Measurements from ENCODE around the gene STARD3.
"Not testable (repeated sequence)": the region's sequence is repeated elsewhere in the genome, so short reads cannot be mapped to it uniquely, and the experiment has no call there.

Gene STARD3

DNA sequence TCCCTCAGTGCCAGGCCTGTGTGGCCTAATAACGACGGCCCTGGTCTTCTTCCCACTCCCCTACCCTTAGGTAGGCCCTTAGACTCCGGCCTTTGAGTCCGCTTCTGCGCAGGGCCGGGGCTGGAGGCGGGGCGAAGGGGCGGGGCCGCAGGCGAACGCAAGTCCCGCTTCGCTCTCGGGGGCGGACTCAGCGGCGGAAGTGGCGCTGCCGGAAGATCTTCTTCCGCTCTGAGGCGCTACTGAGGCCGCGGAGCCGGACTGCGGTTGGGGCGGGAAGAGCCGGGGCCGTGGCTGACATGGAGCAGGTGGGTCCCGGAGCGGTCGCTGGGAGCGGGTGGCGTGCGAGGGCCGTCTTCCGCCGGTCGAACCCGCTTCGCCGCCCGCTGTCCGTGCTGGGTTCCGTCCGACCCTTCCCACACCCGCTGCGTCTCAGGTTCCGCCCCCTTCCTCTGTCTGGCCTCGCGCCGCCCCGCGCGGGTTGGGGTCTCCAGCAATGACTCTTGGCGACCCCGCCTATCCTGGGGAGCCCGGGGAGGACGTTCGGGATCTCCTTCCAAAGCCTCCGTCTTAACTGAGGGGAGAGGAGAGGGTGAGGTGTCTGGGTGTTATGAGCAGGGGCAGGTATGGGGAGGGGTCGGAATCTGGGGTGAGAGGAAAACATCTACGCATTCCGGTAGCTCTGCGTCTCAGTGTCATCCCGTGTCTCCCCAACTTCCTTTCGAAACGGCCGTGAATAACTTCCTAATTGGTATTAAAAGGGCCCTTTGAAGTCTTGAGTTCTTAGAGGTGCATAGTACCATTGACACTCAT lies at the start of gene STARD3:
STARD3 (plus strand) TSS at position 218 of the 810 bp plus-strand sequence. CDS start 16,388 bp downstream, outside the sequence.
- peak; percentile 89 for DNase-seq

DNA sequence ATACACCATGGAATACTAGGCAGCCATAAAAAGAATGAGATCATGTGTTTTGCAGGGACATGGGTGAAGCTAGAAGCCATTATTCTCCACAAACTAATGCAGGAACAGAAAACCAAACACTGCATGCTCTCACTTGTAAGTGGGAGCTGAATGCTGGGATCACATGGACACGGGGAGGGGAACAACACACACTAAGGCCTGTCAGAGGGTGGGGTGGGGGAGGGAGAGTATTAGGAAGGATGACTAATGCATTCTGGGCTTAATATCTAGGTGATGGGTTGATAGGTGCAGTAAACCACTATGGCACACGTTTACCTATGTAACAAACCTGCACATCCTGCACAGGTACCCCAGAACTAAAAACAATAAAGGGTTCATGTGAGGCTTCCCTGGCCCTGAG lies 46.8 kb upstream of the STARD3 start:
- not testable (repeated sequence) for DNase-seq

DNA sequence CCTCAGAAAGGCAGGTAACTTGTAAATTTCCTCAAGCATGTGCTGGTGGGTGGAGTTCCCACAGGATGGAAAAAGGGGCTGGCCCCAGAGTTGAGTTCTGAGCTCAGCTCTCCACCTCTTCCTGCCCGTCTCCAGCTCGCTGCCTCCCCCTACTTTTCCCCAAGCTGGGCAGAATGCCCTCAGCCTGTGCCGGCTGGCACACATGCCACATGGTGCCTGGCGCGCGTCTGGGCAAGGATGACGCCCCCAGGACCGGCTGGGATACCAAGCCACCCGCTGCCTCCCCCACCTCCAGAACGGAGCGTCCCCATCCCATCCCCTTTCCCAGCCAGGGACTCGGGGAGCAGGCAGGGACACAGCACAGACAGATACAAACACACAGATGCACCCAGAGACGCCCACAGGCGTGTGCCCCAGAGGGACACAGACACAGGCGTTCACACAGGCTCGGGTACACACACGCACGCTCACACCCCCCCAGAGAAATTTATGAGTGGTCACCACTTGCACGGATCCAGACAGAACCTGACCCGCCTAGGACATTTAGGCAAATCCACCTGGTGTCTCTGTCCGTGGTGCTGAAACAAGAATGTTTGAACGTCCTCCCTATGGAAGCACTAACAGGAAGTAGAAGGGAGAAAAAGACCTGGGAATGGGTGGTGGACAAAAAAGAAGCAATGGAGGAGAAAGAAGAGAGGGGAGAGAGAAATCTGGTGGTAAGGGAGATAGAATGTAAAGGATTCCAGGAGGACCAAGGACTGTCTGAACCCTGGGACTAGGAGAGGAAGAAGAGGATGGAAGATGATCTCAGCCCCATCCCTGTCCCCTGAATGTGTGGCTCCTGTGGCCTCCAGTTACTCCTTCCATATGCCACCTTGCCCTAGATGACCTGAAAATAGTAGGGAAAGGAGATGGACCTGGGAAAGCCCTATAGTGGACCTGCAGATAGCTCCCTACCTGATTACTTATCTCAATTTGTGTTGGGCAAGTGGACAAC lies 44.7 kb upstream of the STARD3 start:
- DNase-seq, result peak; percentile 25

DNA sequence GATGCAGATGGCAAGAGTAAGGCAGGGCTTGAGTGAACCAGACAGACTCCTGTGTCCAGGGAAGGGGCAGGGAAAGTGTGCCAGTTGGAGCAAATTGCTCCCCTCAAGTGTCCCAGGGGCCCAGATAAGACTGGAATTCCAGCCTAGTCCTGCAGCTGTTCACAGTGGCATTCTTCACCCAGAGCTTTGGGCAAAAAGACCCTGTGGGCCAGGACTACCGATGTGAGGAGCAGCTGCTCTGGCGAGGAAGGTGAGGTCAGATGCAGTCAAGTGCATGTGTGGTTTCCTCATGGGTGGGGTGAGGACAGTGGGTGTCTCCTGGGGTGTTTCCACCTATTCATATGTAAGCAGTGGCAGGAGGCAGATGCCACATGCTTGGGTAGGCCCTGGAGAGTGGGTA lies 43.6 kb upstream of the STARD3 start:
- no peak for DNase-seq

DNA sequence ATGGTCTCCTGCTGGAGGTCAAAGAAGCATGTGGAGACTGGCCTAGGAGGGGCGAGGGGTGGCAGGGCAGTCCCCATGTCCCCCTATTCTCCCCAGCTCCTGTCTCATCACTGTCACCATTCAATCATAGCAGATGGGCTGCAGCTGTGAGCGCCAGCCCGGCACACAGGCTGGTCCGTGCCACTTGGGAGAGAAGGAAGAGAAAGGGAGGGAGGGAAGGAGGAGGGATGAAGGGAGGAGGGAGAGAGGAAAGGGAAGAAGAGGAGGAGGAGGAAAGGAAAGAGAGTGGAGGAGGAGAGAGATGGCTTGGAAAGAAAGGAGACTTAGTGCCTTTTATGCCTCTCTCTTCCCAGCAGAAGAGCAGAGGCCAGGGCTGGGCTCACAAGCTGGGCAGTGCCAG lies 41.6 kb upstream of the STARD3 start:
- DNase-seq, result no peak

DNA sequence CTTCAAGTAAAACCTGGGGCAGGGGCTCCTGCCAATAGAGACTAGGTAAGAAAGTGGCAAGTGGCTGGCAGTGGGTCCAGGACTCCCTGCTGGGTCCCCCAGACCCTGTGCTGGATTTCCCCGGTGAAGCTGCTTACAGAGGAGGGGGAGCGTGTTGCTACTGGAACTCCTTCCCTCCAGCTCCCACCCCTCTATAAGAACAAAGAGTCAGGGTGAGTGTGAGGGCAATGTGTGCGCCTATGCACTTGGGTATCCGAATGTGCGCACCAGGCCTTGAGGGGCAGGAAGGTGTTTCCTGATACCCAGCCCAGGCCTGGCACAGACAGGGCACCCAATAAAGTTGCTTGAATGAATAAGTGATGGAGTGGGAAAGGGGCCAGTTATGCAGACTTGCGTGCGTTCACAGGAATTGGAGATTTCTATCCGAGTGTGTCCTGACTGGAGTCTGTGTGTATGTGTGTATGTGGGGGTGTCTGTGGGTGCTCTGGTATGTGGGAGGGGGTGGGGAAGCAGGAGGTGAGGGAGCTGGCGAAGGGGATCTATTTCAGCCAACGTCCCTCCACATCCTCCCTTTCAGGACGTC lies 40.9 kb upstream of the STARD3 start:
- no peak for DNase-seq

DNA sequence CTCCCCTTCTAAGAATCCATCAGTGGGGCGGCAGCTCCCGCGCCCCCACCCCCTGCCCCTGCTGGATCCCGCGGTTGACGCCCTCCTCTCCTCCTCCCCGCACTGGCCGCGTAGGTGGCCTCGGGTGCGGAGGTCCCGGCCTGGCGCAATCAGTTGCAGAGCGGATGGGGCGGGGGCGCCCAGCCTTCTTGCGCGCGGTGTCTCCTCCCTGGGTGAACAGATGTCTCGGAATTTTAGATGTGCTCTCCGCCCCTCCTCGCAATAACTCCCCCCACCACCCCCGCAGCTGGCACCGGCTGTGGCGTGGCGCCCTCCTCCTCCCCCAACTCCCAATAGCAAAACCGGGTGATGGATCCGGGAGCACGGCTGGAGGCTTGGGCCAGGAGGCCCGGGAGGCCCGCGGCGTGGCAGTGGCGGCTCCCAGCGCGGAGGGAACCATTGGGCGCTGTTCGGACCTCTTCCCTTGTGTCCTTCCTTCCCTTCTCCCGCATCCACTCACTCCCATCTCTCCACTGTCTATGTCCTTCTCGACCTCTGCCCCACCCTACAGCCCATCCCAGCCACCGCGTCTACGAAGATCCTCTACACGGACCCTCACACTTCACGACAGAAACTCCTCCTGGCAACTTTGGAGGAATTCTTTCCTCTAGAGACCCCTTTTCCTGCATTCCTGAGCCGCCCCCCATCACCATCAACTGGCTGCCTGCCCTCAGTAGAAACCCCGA lies 40.2 kb upstream of the STARD3 start:
- no peak for DNase-seq

DNA sequence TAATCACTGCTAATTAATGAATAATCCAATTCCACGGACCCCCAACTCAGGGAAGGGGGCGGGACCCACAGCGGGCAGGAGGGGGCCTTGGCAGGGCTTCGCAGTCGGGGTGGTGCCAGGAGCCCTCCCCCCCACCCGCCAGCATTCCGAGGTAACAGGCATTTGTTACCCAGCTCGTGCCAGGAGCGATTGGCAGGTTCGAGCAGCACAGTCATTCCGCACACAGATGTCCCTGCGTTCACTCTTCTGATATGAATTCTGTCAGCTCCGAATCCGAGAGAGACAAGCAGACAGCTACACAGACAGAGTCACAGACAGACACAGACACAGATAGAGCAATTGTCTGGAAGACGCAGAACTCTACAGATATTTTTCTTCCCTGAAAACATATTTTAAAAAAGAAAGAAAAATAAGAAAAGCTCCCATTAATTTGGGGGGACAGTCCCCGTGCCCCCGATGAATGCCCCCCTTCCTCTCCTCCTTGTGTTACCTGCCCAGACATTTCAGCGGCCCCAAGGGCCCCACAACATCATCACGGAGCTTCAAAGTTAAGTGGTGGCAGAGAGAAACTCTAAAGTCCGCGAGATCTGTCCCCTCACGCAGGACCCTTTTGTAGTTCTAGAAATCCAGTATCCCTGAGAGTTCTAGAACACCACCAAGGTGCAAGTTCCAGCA lies 39.4 kb upstream of the STARD3 start:
- DNase-seq, result no peak

DNA sequence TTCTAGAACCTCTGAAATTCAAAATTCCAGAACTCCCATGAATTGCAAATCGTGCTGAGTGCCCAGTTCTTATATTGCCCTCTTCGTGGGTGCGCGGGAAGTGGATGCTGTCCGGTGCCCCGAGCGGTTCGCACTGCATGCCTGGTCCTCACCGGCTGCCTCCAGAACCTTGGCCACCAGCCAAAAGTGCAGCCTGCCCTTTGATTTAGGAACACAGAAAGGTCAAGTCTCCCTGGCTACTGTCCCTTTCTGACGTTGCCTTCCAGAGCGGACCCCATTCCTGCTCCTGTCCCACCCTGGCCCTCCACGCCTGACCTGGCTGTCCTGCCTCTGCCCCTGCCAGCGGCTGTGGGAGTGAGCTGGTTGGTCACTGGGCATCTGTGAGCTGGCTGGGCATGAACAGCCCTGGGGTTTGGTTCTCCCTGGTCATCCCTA lies 38.9 kb upstream of the STARD3 start:
- no peak for DNase-seq

DNA sequence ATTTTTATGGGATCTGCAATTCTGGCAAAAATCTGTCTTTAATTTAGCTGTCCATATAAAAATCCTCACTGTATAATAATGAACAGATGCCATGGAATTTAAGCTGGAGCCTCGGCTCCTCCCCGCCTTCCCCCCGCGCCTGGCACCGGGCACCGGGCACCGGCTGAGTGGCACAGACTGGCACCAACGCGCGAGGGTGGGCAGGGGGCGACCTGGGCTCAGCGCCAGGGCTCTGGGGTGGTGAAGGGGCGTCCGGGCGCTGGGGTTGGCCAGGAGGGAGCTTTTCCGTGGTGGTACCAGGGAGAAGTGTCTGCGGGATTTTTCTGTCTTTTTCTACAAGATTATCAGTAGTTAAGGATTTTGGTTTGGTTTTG lies 38.3 kb upstream of the STARD3 start:
- DNase-seq, result no peak

DNA sequence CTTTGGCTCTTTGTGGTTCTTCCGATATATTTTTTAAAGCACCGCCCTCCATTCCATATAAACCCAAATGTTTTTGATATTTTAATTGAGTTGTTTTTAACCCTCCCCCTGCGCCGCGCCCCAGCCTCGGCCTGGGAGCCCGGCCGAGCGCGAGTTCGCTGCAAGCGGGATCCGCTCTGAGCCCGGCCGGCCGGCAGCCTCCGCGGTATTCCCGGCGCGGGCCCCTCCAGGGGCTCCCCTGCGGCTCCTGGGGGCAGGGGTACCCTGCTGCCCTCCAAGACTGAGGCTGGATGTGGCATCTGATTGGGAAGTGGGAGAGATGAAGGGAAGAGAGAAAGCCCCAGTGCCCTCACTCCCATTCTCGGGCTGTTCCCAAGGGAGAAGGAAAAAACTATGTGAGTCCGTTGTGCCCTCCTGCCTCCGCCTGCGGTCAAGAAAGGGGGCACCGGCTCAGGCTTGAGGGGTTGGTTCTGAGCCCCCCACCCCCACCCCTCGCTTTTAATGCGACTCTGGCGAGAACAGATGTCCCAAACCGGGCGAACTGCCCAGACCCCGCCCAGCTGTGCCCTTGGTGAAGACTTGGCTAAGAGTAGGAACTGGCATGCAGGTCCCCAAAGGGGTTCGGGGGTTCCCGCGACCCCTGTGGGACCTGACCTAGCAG lies 37.8 kb upstream of the STARD3 start:
- no peak for DNase-seq

DNA sequence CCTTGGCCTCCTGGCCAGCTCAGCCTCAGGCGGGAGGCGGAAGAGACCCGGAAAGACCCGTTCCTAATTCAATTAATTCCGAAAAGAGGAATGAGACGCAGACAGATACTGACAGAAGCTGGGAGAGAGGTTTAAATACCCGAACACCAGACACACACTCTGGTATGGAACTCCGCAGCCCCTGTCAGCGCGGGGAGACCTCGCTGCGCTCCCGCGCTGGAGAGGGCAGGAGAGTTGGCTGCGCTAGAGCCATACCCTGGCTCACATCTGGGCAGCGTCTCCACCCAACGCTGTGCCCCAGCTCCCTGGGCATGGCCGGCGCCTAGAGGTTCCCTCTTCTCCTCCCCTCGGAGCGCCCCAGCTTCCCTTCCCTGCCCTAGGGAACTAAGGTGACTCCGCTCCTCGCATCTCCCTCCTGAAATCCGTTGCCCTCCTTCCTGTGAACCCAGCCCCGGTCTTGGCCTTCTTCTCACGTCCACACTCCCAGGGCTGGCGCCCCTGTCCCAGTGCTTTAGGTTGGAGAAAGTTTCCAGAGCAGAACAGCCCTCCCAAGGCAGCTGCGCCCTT lies 37.2 kb upstream of the STARD3 start:
- DNase-seq, result no peak

DNA sequence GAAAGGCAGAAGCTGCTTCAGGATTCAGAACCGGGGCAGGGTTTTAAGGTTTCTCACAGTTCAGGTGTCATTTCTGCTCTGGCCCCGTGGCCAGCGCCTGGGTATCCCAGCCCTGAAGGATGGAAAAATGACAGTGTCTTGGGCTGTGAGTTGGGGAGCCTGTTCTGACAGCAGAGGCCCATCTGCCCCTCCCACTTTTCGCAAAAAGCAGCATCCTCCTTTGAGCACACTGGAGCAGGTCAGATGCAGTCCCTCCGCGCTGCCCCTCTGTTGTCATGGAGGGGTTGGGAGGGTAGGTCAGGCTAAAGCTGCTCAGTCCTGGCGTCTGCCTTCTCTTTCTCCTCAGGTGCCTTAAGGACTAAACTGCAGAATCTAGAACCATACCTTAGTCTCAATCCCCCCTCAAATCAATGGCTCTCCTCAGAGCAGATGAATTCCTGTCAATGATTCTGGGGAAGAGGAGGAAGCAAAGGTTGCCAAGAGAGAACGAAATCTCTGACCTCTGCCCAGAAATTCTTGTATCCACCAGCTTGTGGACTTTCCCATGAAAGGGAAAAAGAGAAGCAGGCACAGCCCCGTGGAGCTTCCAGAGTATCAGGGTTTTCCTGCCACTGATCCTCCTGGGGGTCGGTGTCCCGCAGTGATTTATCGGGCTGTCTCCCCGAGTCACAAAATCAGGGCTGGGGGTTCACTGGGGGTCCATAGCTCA lies 36.5 kb upstream of the STARD3 start:
- no peak for DNase-seq

DNA sequence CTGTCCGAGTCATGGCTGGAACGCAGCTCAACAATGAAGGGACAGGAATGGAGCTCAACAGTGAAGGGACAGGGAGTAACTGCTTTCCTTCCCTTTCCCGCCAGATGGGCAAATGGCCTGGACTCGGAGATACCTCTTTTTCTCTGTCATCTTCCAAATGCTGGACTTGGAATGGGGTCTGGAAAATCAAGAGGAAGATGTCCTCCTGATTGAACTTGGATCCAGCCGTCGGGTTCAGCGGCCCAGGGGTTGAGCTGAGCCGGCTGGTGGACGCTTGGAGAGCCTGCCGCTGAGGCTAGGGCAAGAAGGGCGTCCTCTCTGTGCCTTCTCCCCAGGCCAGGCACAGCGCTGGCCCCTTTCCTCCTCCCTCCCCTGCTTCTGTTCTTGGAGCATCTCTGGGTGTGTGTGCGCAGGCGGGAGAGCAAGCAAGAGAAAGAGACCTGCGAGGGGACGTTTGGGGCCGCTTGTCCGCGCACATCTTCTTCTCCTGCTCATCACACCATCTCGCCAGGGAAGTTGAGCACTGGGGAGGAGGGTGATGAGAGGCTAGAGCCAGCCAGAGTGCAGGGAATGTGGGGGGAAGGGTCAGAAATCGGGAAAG lies 35.8 kb upstream of the STARD3 start:
- no peak for DNase-seq

DNA sequence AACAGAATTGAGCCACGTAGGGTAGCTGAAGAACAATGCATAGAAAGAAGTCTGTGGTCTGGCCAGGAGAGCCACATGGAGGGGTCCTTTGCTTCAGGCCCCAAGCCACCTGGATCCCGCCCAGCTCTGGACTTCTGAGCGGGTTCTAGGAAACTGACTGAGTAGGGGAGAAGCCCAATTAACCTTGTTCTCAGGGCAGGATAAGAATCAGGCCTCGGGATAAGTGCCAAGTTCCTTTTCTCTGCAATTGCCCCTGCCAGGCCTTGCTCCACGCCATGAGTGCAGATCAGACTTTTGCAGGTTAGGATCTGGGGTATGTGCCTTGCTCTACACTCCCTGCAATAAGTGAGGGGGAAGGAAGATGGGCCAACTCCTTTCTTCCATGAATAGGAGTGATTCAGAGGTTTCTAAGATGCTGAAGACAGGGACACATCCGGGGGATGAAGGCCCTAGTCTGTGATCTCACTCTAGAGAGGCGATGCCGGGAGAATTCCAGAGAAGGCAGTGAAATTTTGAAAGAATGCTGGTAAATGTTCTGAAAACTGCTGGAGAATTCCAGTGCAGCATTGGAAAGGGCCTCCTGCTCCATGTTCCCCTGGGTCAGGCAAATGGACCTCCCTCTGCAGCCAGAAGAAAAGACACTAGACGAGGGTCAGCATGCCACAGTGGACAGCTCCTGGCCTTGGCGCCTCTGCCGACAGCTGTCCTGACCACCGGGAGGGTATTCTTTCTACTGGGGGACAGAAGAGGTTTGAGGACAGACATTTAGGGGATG lies 35.0 kb upstream of the STARD3 start:
- DNase-seq, result no peak

DNA sequence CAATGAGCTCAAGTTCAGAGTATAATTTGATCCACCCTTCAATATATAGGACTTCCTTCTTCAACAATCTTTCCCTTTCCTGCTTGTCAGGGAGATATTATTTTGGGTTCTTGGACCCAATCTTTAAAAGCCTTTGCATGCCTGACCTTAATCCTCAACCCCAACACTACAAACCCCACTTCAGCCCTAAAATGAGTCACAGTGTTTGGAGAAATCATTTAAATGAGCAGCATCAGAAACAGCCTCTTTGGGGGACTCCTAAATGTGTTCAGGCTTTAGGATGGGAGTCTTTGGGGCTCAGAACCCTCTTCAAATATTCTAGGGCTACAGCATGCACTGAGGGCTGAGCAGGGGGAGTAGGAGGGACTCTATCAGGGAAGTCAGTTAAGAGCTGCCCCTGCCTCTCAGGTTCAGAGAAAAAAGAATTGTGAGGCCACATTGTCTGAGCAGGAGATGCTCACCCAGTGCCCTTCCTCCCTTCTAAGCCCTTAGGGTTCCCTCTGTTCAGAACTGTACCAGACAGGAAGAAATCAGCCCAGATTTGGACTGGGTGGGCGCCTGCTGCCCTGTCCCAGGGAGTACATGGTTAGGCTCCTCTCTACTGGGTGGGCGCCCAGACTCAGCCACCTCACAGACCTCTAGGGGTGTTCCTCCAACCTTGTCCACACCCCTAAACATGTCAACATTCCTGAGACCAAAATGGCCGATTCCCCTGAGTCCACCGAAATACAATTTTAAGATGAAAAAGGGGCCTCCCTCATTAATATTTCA lies 34.2 kb upstream of the STARD3 start:
- no peak for DNase-seq

DNA sequence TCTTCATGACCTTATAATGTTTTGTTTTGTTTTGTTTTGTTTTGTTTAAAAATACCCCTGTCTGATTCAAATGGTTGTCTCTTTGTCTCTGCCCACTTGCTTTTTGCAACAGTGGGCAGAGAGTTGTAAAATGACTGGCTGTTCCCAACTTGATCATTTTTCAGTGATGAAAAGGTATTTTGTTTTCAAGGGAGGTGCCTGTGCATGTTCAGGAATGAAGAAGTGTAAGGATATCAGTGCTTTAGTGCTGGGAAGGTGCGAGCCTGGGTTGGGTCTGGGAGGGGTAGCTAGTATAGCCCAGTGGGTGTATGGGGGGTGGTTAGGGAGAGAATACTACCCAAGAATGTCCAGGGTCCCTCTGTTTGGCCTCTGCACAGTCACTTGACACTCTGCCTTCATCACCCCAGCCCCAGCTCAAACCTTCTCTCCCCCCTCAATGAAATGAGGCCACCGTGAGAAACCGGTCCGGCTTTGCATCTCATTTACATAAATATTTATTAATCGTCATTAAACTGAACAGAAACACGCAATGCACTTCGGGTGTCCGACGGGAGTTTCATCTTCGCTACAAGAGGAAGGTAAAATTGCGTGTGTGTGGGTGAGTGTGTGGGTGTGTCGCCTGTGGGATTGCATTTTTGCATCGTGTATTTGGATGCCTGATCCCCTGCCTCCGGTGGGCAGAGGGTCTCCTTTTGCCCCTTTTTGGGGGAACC lies 33.5 kb upstream of the STARD3 start:
- no peak for DNase-seq
